Kidney (tissue), 22 donors: Measurements from ENCODE around the gene CDK5R1. TPM values are rescaled to one million over a fixed set of nuclear protein-coding genes. Genes with fewer than 3 reads are reported as not detected.

Experiments
- DNase-seq, 5 donors: peaks; one replicate each; pipeline ENCODE4 v3.0.0-alpha.2; 2013 to 2020
- FAIRE-seq: peaks from 2 replicates; lab custom pipeline; 2012; peaks lifted over from hg19 to GRCh38; lab: Jason Lieb, UNC
- H3K27ac ChIP-seq, 2 donors: one replicate each; pipeline ENCODE4 v1.7.0; 2013; ENCODE audit warnings: low read depth in 2 of 2, low read length in 2 of 2, inconsistent platforms in 1 of 2
- H3K27me3 ChIP-seq: one replicate; pipeline ENCODE4 v1.7.1; 2013; ENCODE audit warnings: low read length, inconsistent platforms; ENCODE audit not compliant: control insufficient read depth, insufficient read depth
- H3K36me3 ChIP-seq, 3 donors: one replicate each; pipeline versions ENCODE4 v1.7.0 to v1.7.1; 2013; ENCODE audit warnings: low read length in 3 of 3, control low read depth in 1 of 3, inconsistent platforms in 1 of 3; ENCODE audit not compliant: insufficient read depth in 3 of 3, control insufficient read depth in 2 of 3
- H3K4me1 ChIP-seq, 3 donors: one replicate each; pipeline versions ENCODE4 v1.7.0 to v1.7.1; 2013; ENCODE audit warnings: low read length in 3 of 3, inconsistent platforms in 1 of 3, low read depth in 1 of 3; ENCODE audit not compliant: control insufficient read depth in 2 of 3, insufficient read depth in 2 of 3
- H3K4me3 ChIP-seq, 3 donors: one replicate each; pipeline versions ENCODE4 v1.7.0 to v1.8.1; 2013; ENCODE audit warnings: low read length in 3 of 3, control low read depth in 1 of 3, inconsistent platforms in 1 of 3
- H3K9ac ChIP-seq, 3 donors: one replicate each; pipeline versions ENCODE4 v1.7.0 to v1.7.1; 2013; ENCODE audit warnings: low read length in 3 of 3, control low read depth in 1 of 3, inconsistent platforms in 1 of 3
- H3K9me3 ChIP-seq, 3 donors: one replicate each; pipeline versions ENCODE4 v1.7.0 to v1.7.1; 2013; ENCODE audit warnings: low read length in 3 of 3, control low read depth in 1 of 3, inconsistent platforms in 1 of 3; ENCODE audit not compliant: control insufficient read depth in 2 of 3, insufficient read depth in 1 of 3
- CTCF ChIP-seq: IDR thresholded peaks from 3 replicates; pipeline ENCODE4 v1.5.1; 2012; ENCODE audit warnings: mild to moderate bottlenecking, moderate library complexity, borderline replicate concordance; ENCODE audit not compliant: insufficient read depth; ENCODE audit errors: extremely low read depth
- intact Hi-C: fragments of 100-400 bp; cut with DNase I; formaldehyde crosslinking; loops from one replicate; pipeline ENCODE4 v1.11.1; 2022
- long read RNA-seq, 10 donors: library from polyadenylated mRNA in 1 of 10; unstranded in 1 of 10; transcript quantifications; one replicate each; pipeline ENCODE4 v2.0.0 and lab custom pipeline, GENCODE V29; 2021 to 2026
- polyA plus RNA-seq: library from polyadenylated mRNA; stranded (reverse); fragments of 350-450 nt; fragmentation: Illumina TruSeq; extraction: RNeasy Lipid Tissue Mini Kit (QIAGEN cat#74804); gene quantifications from one replicate; pipeline ENCODE4 v1.2.3, GENCODE V29; 2014; ENCODE audit warnings: low read depth, low replicate concordance; ENCODE audit not compliant: insufficient read depth
- total RNA-seq: library from RNA; stranded (reverse); fragmentation: NEBNext Ultra II Directional; extraction: Animal tissue kit (Norgen Biotek cat#: 25700); gene quantifications from one replicate; pipeline ENCODE4 v1.2.1, GENCODE V29; 2021
- donor health status: control.
- donor health status: control.
- donor health status: control.
- donor health status: control.
- donor health status: control.
- donor health status: DM: yes; HTN: yes; CAD: no.
- donor health status: Normal renal cell carcinoma (clear cell type).

CDK5R1 gene
- total RNA-seq = 1.5 TPM
- polyA plus RNA-seq = 0.67 TPM
- long read RNA-seq, donor 1, full-length matches to known transcripts = 3 of 3 reads
- long read RNA-seq, donor 1, partial matches to known transcripts = 0 of 3 reads
- long read RNA-seq, donor 1, other reads (novel, unspliced or antisense) = 0 of 3 reads
- long read RNA-seq, donor 2, full-length matches to known transcripts = 1 of 1 reads
- long read RNA-seq, donor 2, partial matches to known transcripts = 0 of 1 reads
- long read RNA-seq, donor 2, other reads (novel, unspliced or antisense) = 0 of 1 reads
- long read RNA-seq, donor 3, full-length matches to known transcripts = 1 of 1 reads
- long read RNA-seq, donor 3, partial matches to known transcripts = 0 of 1 reads
- long read RNA-seq, donor 3, other reads (novel, unspliced or antisense) = 0 of 1 reads
- long read RNA-seq, donor 4, full-length matches to known transcripts = 3 of 3 reads
- long read RNA-seq, donor 4, partial matches to known transcripts = 0 of 3 reads
- long read RNA-seq, donor 4, other reads (novel, unspliced or antisense) = 0 of 3 reads
- long read RNA-seq, donor 5 = 0 reads
- long read RNA-seq, donor 6 = 0 reads
- long read RNA-seq, donor 7, full-length matches to known transcripts = 2 of 4 reads
- long read RNA-seq, donor 7, partial matches to known transcripts = 0 of 4 reads
- long read RNA-seq, donor 7, other reads (novel, unspliced or antisense) = 2 of 4 reads
- long read RNA-seq, donor 8, full-length matches to known transcripts = 3 of 3 reads
- long read RNA-seq, donor 8, partial matches to known transcripts = 0 of 3 reads
- long read RNA-seq, donor 8, other reads (novel, unspliced or antisense) = 0 of 3 reads
- long read RNA-seq, donor 9, full-length matches to known transcripts = 1 of 1 reads
- long read RNA-seq, donor 9, partial matches to known transcripts = 0 of 1 reads
- long read RNA-seq, donor 9, other reads (novel, unspliced or antisense) = 0 of 1 reads
- long read RNA-seq, donor 10 = 0 reads

- peak in 4 of 5 donors; percentile 84 to 91 (median 86) for DNase-seq
- H3K27me3 ChIP-seq = no peaks in the 10 kb centered on the region
- intact Hi-C loops = loop anchor here (10.0 kb wide), 1 partner anchor 268 kb away; no protein-coding TSS in a partner anchor
- peak within 1 kb of the TSS; percentile 45 to 73 (median 56) for H3K4me3 ChIP-seq
- H3K36me3 ChIP-seq = peaks cover 0 to 3% (median 0%) of the 10 kb centered on the region in 3 donors
- H3K27ac ChIP-seq = peak within 1 kb of the TSS; percentile 27 to 32
- no peak for FAIRE-seq
- TF ChIP-seq CTCF = no peak
- H3K4me1 ChIP-seq = peaks cover 0 to 15% (median 4%) of the 10 kb centered on the region in 3 donors
- H3K9me3 ChIP-seq = no peaks in the 10 kb centered on the region
- peak within 1 kb of the TSS; percentile 24 to 53 (median 44) for H3K9ac ChIP-seq
Measured at GRCh38 chr17:32486701-32487472, at the start of gene CDK5R1. Gene CDK5R1, plus strand, starts transcription at chr17:32486993. Its CDS starts 628 bp downstream, at chr17:32487621.

- H3K9me3 ChIP-seq = no peaks in the 10 kb centered on the region
- no peak overlapping the region for H3K4me3 ChIP-seq
- no peak overlapping the region for H3K9ac ChIP-seq
- H3K4me1 ChIP-seq = peaks cover 0 to 4% (median 3%) of the 10 kb centered on the region in 3 donors
- H3K27me3 ChIP-seq = no peaks in the 10 kb centered on the region
- H3K36me3 ChIP-seq = no peaks in the 10 kb centered on the region
- intact Hi-C loops = no loop called here
- no peak overlapping the region for H3K27ac ChIP-seq
- FAIRE-seq (no peak), DNase-seq (no peak)
- TF ChIP-seq CTCF = no peak
Measured at GRCh38 chr17:32440722-32441121, 46.1 kb upstream of the CDK5R1 start.

- no peak for FAIRE-seq
Measured at GRCh38 chr17:32441886-32442285, 44.9 kb upstream of the CDK5R1 start.

More at GRCh38 chr17:32441886-32442285, 44.9 kb upstream of the CDK5R1 start:
- Histone ChIP-seq H3K4me3 (no peak overlapping the region), H3K27ac (no peak overlapping the region), H3K4me1 (peaks cover 0 to 7% (median 6%) of the 10 kb centered on the region in 3 donors), H3K27me3 (no peaks in the 10 kb centered on the region), H3K9me3 (no peaks in the 10 kb centered on the region), H3K9ac (no peak overlapping the region), H3K36me3 (peaks cover 0 to under 1% (median 0%) of the 10 kb centered on the region in 3 donors)
- intact Hi-C loops = no loop called here
- no peak for DNase-seq
- no peak for TF ChIP-seq CTCF
